ENCODE data around the gene SS18.

GRCh38 chr18:26017929-26018328, 72.5 kb downstream of the SS18 start:
- TF ChIP-seq EZH2 (IDR thresholded peaks at IDR 0.05; ENCODE audit: borderline replicate concordance, insufficient read depth, low read depth, low read length, poor library complexity, severe bottlenecking) (no peak), CTCF (IDR thresholded peaks at IDR 0.05) (no peak)

Data from B cell (primary cell).